HEK293 (cell line): ENCODE results near the gene RPS6KA4.
A peak's percentile ranks its signal among the peaks of the same experiment; 100 is the strongest.

Experiments used
- CTCF ChIA-PET: fragments of 350-600 bp; formaldehyde crosslinking; extraction: SDS; loops from one replicate; lab custom pipeline; 2021; ENCODE audit warnings: antibody characterized with exemption; lab: Yijun Ruan, JAX
- POLR2A ChIA-PET: fragments of 300-600 bp; formaldehyde crosslinking; extraction: SDS; loops from one replicate; lab custom pipeline; 2020; ENCODE audit warnings: antibody characterized with exemption, inconsistent platforms; lab: Yijun Ruan, JAX
- H3K27ac ChIP-seq: fragments of 200-500 bp; sonication (Bioruptor generic); 2 replicates; pipeline ENCODE4 v1.5.1; 2014; ENCODE audit warnings: low read depth, low read length, control low read depth, inconsistent platforms; ENCODE audit errors: extremely low read depth
- H3K36me3 ChIP-seq, 2 experiments: fragments of 200-500 bp in 1 of 2; sonication (Bioruptor generic) in 1 of 2; 1 replicate in 1 of 2; 2 replicates in 1 of 2; pipeline ENCODE4 v1.5.1; 2014 to 2017; ENCODE audit warnings: inconsistent platforms in 2 of 2, low read length in 2 of 2; ENCODE audit not compliant: control insufficient read depth in 2 of 2, insufficient read depth in 1 of 2
- H3K4me1 ChIP-seq: fragments of 200-500 bp; sonication (Bioruptor generic); 2 replicates; pipeline ENCODE4 v1.5.1; 2014; ENCODE audit warnings: mild to moderate bottlenecking, low read length, inconsistent platforms; ENCODE audit not compliant: control insufficient read depth, insufficient read depth
- H3K4me3 ChIP-seq: 2 replicates; pipeline ENCODE4 v1.5.1; 2011; ENCODE audit warnings: low read depth, mild to moderate bottlenecking, control low read depth, low read length, moderate library complexity
- H3K9me3 ChIP-seq: fragments of 200-500 bp; sonication (Bioruptor generic); 2 replicates; pipeline ENCODE4 v1.5.1; 2014; ENCODE audit warnings: low read depth, low read length, inconsistent platforms; ENCODE audit not compliant: control insufficient read depth, insufficient read depth
- BCL11A ChIP-seq: fragments of 450-650 bp; formaldehyde crosslinking; IDR thresholded peaks from 2 replicates; pipeline ENCODE4 v1.5.1; 2016; ENCODE audit warnings: low read depth, missing biosample characterization, missing genetic modification characterization
- BCL11B ChIP-seq: fragments of 450-650 bp; formaldehyde crosslinking; IDR thresholded peaks from 2 replicates; pipeline ENCODE4 v1.5.1; 2016; ENCODE audit warnings: low read depth, missing biosample characterization, missing genetic modification characterization
- GLIS1 ChIP-seq: fragments of 450-650 bp; formaldehyde crosslinking; IDR thresholded peaks from 2 replicates; pipeline ENCODE4 v1.5.1; 2016; ENCODE audit warnings: missing biosample characterization, missing genetic modification characterization
- GLIS2 ChIP-seq: fragments of 450-650 bp; formaldehyde crosslinking; IDR thresholded peaks from 2 replicates; pipeline ENCODE4 v1.5.1; 2016; ENCODE audit warnings: missing biosample characterization, missing genetic modification characterization
- HIC1 ChIP-seq: fragments of 450-650 bp; formaldehyde crosslinking; IDR thresholded peaks from 2 replicates; pipeline ENCODE4 v1.5.1; 2016; ENCODE audit warnings: missing biosample characterization, missing genetic modification characterization
- IKZF3 ChIP-seq: fragments of 450-650 bp; IDR thresholded peaks from 2 replicates; pipeline ENCODE4 v1.5.0; 2018; ENCODE audit warnings: missing biosample characterization, mild to moderate bottlenecking, missing genetic modification characterization, moderate library complexity
- PRDM1 ChIP-seq: fragments of 450-650 bp; formaldehyde crosslinking; IDR thresholded peaks from 2 replicates; pipeline ENCODE4; 2016; ENCODE audit warnings: missing biosample characterization, missing genetic modification characterization
- SP7 ChIP-seq: fragments of 450-650 bp; formaldehyde crosslinking; IDR thresholded peaks from 2 replicates; pipeline ENCODE4 v1.5.1; 2016; ENCODE audit warnings: missing biosample characterization, missing genetic modification characterization
- ZBTB10 ChIP-seq: fragments of 450-650 bp; formaldehyde crosslinking; IDR thresholded peaks from 2 replicates; pipeline ENCODE4 v1.5.1; 2016; ENCODE audit warnings: missing biosample characterization, missing genetic modification characterization
- ZBTB17 ChIP-seq: fragments of 450-650 bp; formaldehyde crosslinking; IDR thresholded peaks from 2 replicates; pipeline ENCODE4 v1.5.1; 2016; ENCODE audit warnings: missing biosample characterization, missing genetic modification characterization
- ZBTB20 ChIP-seq: fragments of 450-650 bp; formaldehyde crosslinking; IDR thresholded peaks from 2 replicates; pipeline ENCODE4 v1.5.1; 2016; ENCODE audit warnings: missing biosample characterization, missing genetic modification characterization
- ZFP69B ChIP-seq: fragments of 450-650 bp; formaldehyde crosslinking; IDR thresholded peaks from 2 replicates; pipeline ENCODE4 v1.5.1; 2016; ENCODE audit warnings: missing biosample characterization, missing genetic modification characterization
- ZNF223 ChIP-seq: fragments of 450-650 bp; formaldehyde crosslinking; IDR thresholded peaks from 2 replicates; pipeline ENCODE4 v1.5.1; 2016; ENCODE audit warnings: missing biosample characterization, missing genetic modification characterization
- ZNF416 ChIP-seq: fragments of 450-650 bp; formaldehyde crosslinking; IDR thresholded peaks from 2 replicates; pipeline ENCODE4 v1.5.1; 2016; ENCODE audit warnings: missing biosample characterization, missing genetic modification characterization
- ZNF449 ChIP-seq: fragments of 450-650 bp; formaldehyde crosslinking; IDR thresholded peaks from 2 replicates; pipeline ENCODE4 v1.5.1; 2017; ENCODE audit warnings: missing biosample characterization, mild to moderate bottlenecking, missing genetic modification characterization, moderate library complexity
- ZNF560 ChIP-seq: fragments of 450-650 bp; formaldehyde crosslinking; IDR thresholded peaks from 2 replicates; pipeline ENCODE4 v1.5.1; 2017; ENCODE audit warnings: missing biosample characterization, missing genetic modification characterization, borderline replicate concordance
- ZNF610 ChIP-seq: fragments of 450-650 bp; formaldehyde crosslinking; IDR thresholded peaks from 2 replicates; pipeline ENCODE4 v1.5.1; 2016; ENCODE audit warnings: missing biosample characterization, missing genetic modification characterization, borderline replicate concordance
- ZNF654 ChIP-seq: fragments of 450-650 bp; formaldehyde crosslinking; IDR thresholded peaks from 2 replicates; pipeline ENCODE4 v1.5.1; 2016; ENCODE audit warnings: low read depth, missing biosample characterization, missing genetic modification characterization
- ZNF76 ChIP-seq: fragments of 450-650 bp; formaldehyde crosslinking; IDR thresholded peaks from 2 replicates; pipeline ENCODE4; 2016; ENCODE audit warnings: low read depth, missing biosample characterization, missing genetic modification characterization, borderline replicate concordance
- ZNF830 ChIP-seq: fragments of 450-650 bp; IDR thresholded peaks from 2 replicates; pipeline ENCODE4 v1.5.0; 2018; ENCODE audit warnings: missing biosample characterization, missing genetic modification characterization, low read depth, mild to moderate bottlenecking, moderate library complexity

The RPS6KA4 gene

GRCh38 chr11:64352995-64353714 lies 5.8 kb upstream of the RPS6KA4 start:
- TF ChIP-seq ZNF416 (no peak), ZNF76 (tag by site-specific recombination) (no peak), ZBTB20 (tag by site-specific recombination) (no peak), ZNF560 (no peak), IKZF3 (no peak)
- no peak overlapping the region for H3K27ac ChIP-seq
- H3K4me1 ChIP-seq: no peaks in the 10 kb centered on the region
- no peak overlapping the region for H3K4me3 ChIP-seq
- ChIA-PET POLR2A (interaction anchor here (3.7 kb wide), 1 partner anchor 36 kb away, joined by 34 read pairs; the partner anchor contains the start of genes PRDX5 and TRMT112), CTCF (interaction anchor here (0.6 to 7.8 kb wide), 11 partner anchors 10 to 516 kb away, joined by 3 to 86 read pairs (median 5); partner anchors contain the start of genes CCDC88B, ESRRA, FERMT3 and PRDX5)
- H3K36me3 ChIP-seq: no peaks in the 10 kb centered on the region
- H3K9me3 ChIP-seq: no peaks in the 10 kb centered on the region

- TF ChIP-seq ZNF610 (tag by site-specific recombination): no peak
- TF ChIP-seq GLIS1 (tag by site-specific recombination): peak; percentile 74; the same call in 1 of the 2 replicates
- peak; percentile 69 for TF ChIP-seq BCL11B (tag by site-specific recombination)
- TF ChIP-seq ZNF830 (tag by site-specific recombination): no peak
- TF ChIP-seq GLIS2 (tag by site-specific recombination): peak; percentile 80
- peak; percentile 69; the same call in 1 of the 2 replicates for TF ChIP-seq BCL11A
- ChIA-PET CTCF (interaction anchor here (0.6 to 7.8 kb wide), 21 partner anchors 10 to 803 kb away, joined by 3 to 86 read pairs (median 6); partner anchors contain the start of genes CATSPERZ, CCDC88B, ESRRA and FERMT3), POLR2A (interaction anchor here (1.3 to 3.7 kb wide), 3 partner anchors 37 to 168 kb away, joined by 4 to 34 read pairs (median 4); partner anchors contain the start of genes PRDX5, STIP1 and TRMT112)
- Histone ChIP-seq H3K4me3 (no peak overlapping the region), H3K36me3 (no peaks in the 10 kb centered on the region), H3K4me1 (no peaks in the 10 kb centered on the region; the same call in 1 of the 2 replicates), H3K9me3 (no peaks in the 10 kb centered on the region), H3K27ac (no peak overlapping the region)
These were observed 5.1 kb upstream of the RPS6KA4 start for GRCh38 chr11:64353715-64354506.

- H3K36me3 ChIP-seq: peaks cover 0 to 3% of the 10 kb centered on the region in 2 experiments; a peak in 1 of 3 replicates
- no peak overlapping the region; the same call in 1 of the 2 replicates for H3K4me3 ChIP-seq
- no peaks in the 10 kb centered on the region for H3K9me3 ChIP-seq
- ChIA-PET CTCF (interaction anchor here (0.6 to 7.8 kb wide), 51 partner anchors 9 to 1468 kb away, joined by 3 to 86 read pairs (median 5); partner anchors contain the start of genes CATSPERZ, CCDC88B, ESRRA and FERMT3), POLR2A (interaction anchor here (0.5 to 3.7 kb wide), 14 partner anchors 9 to 289 kb away, joined by 3 to 34 read pairs (median 4); partner anchors contain the start of genes CATSPERZ, NUDT22, PRDX5 and STIP1)
- no peaks in the 10 kb centered on the region; the same call in 1 of the 2 replicates for H3K4me1 ChIP-seq
- no peak overlapping the region for H3K27ac ChIP-seq
- TF ChIP-seq ZFP69B (tag by site-specific recombination) (peak; percentile 53; the same call in 1 of the 2 replicates), SP7 (tag by site-specific recombination) (peak; percentile 54), ZNF449 (tag by site-specific recombination) (peak; percentile 13; the same call in 1 of the 2 replicates), ZNF654 (tag by site-specific recombination) (peak; percentile 70), ZNF223 (tag by site-specific recombination) (no peak), PRDM1 (tag by site-specific recombination) (no peak), HIC1 (tag by site-specific recombination) (peak; percentile 84), ZBTB17 (peak; percentile 39; the same call in 1 of the 2 replicates), ZBTB10 (tag by site-specific recombination) (peak; percentile 37; the same call in 1 of the 2 replicates)
These were observed 3.7 kb upstream of the RPS6KA4 start for GRCh38 chr11:64355078-64355940.
